Left ventricle myocardium inferior (tissue), 1 donor: ENCODE measurements around the gene TIGIT. TPM values are rescaled to one million over a fixed set of nuclear protein-coding genes. Genes with fewer than 3 reads are reported as not detected.

Experiments
- DNase-seq: peaks from one replicate; pipeline ENCODE4 v3.0.0-alpha.2; 2020
- H3K27ac ChIP-seq: fragments of 200-600 bp; replicated peaks from 2 replicates; pipeline ENCODE4 v1.8.0; 2021
- H3K27me3 ChIP-seq: fragments of 200-600 bp; 2 replicates; pipeline ENCODE4 v1.8.0; 2021; ENCODE audit warnings: low read depth
- H3K36me3 ChIP-seq: fragments of 200-600 bp; 2 replicates; pipeline ENCODE4 v1.8.0; 2021
- H3K4me1 ChIP-seq: fragments of 200-600 bp; 2 replicates; pipeline ENCODE4 v1.8.0; 2021
- H3K4me3 ChIP-seq: fragments of 200-600 bp; 2 replicates; pipeline ENCODE4 v1.8.0; 2021; ENCODE audit warnings: mild to moderate bottlenecking, moderate library complexity
- H3K9me3 ChIP-seq: fragments of 200-600 bp; replicated peaks from 2 replicates; pipeline ENCODE4 v1.8.0; 2021
- CTCF ChIP-seq: fragments of 200-600 bp; IDR thresholded peaks from 2 replicates; pipeline ENCODE4 v1.8.0; 2021; ENCODE audit warnings: antibody characterized with exemption, mild to moderate bottlenecking, borderline replicate concordance
- intact Hi-C: fragments of 100-400 bp; cut with micrococcal nuclease; formaldehyde crosslinking; loops from one replicate; pipeline ENCODE4 v1.11.0; 2022
- total RNA-seq: library from RNA; stranded (reverse); fragmentation: NEBNext Ultra II Directional; extraction: Animal tissue kit (Norgen Biotek cat#: 25700); gene quantifications from one replicate; pipeline ENCODE4 v1.2.1, GENCODE V29; 2021
- donor health status: DM: no; HTN: yes; CAD: no; lungs with severe emphysema.

TIGIT gene
- total RNA-seq, 1 donor from 2014 or later = not detected

- peaks cover 14% of the 10 kb centered on the region for H3K4me1 ChIP-seq
- H3K36me3 ChIP-seq = peaks cover 10% of the 10 kb centered on the region
- DNase-seq = no peak
- TF ChIP-seq CTCF = no peak
- no peaks in the 10 kb centered on the region for H3K27me3 ChIP-seq
- no peak overlapping the region for H3K4me3 ChIP-seq
- intact Hi-C loops = no loop called here
- H3K9me3 ChIP-seq = no peaks in the 10 kb centered on the region
- H3K27ac ChIP-seq = no peak overlapping the region
These were observed 37.9 kb downstream of the TIGIT start for GRCh38 chr3:114331710-114332109.

- Histone ChIP-seq H3K9me3 (no peaks in the 10 kb centered on the region), H3K36me3 (peaks cover 10% of the 10 kb centered on the region), H3K4me3 (no peak overlapping the region), H3K27ac (no peak overlapping the region), H3K27me3 (no peaks in the 10 kb centered on the region), H3K4me1 (peaks cover 14% of the 10 kb centered on the region)
- intact Hi-C loops = no loop called here
- TF ChIP-seq CTCF = no peak
- DNase-seq = no peak
These were observed 38.7 kb downstream of the TIGIT start for GRCh38 chr3:114332342-114333179.

GRCh38 chr3:114333180-114333922 lies 39.5 kb downstream of the TIGIT start:
- H3K36me3 ChIP-seq = peaks cover 16% of the 10 kb centered on the region
- intact Hi-C loops = no loop called here
- no peak for TF ChIP-seq CTCF
- H3K27me3 ChIP-seq = no peaks in the 10 kb centered on the region
- no peak for DNase-seq
- H3K4me3 ChIP-seq = no peak overlapping the region
- H3K4me1 ChIP-seq = peaks cover 14% of the 10 kb centered on the region
- H3K27ac ChIP-seq = no peak overlapping the region
- H3K9me3 ChIP-seq = no peaks in the 10 kb centered on the region

GRCh38 chr3:114333923-114334240 lies 40.1 kb downstream of the TIGIT start:
- Histone ChIP-seq H3K27ac (no peak overlapping the region), H3K4me3 (no peak overlapping the region), H3K4me1 (peaks cover 14% of the 10 kb centered on the region), H3K36me3 (peaks cover 22% of the 10 kb centered on the region), H3K27me3 (no peaks in the 10 kb centered on the region), H3K9me3 (no peaks in the 10 kb centered on the region)
- intact Hi-C loops = no loop called here
- no peak for TF ChIP-seq CTCF
- DNase-seq = no peak

- Histone ChIP-seq H3K4me3 (no peak overlapping the region), H3K27me3 (no peaks in the 10 kb centered on the region), H3K4me1 (peaks cover 14% of the 10 kb centered on the region), H3K9me3 (no peaks in the 10 kb centered on the region), H3K27ac (no peak overlapping the region), H3K36me3 (peaks cover 29% of the 10 kb centered on the region)
- peak; percentile 56 for TF ChIP-seq CTCF
- intact Hi-C loops = no loop called here
- no peak for DNase-seq
These were observed 42.4 kb downstream of the TIGIT start for GRCh38 chr3:114336122-114336697.
